Stimulated activated CD8-positive, alpha-beta memory T cell treated with anti-CD3 and anti-CD28 coated beads, Interleukin-7, amount 100 ng/mL, for 24 hours (primary cell): ENCODE data around the gene CERK.
"Not testable (repeated sequence)": the region's sequence is repeated elsewhere in the genome, so short reads cannot be mapped to it uniquely, and the experiment has no call there.

ENCODE experiments used
- DNase-seq: peaks from one replicate; pipeline ENCODE4 v3.0.0-alpha.2; 2020; ENCODE audit warnings: low read depth

CERK gene

DNA sequence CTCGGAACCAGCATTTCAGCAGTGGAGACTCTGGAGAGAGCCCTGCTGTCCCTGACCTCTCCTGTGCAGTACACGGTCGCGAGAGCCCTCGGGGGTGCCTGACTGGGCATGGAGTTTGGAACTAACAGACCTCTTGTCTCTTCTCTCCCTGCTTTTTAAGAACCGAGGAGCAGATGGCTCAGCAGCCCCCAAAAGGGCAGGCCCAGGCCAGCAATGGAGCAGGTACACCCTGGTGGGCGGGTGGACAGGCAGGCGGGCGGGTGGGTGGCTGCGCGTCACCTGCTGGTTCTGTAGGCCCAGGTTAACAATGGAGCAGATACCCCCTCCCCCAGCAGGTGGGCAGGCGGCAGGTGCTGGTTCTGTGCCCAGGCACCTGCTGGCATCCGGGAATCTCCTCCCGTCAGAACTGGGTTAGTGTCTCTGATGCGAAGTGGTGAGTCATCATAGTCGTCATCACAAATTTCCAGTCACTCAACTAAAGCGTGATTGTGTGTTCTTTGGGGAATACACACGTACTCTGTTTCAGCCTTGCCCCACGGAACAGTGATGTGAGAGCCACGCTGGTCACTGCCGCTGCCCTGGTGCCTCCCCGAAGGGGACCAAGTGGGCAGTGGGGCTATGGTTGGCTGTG is 76.7 kb downstream of the CERK start:
- no peak for DNase-seq

DNA sequence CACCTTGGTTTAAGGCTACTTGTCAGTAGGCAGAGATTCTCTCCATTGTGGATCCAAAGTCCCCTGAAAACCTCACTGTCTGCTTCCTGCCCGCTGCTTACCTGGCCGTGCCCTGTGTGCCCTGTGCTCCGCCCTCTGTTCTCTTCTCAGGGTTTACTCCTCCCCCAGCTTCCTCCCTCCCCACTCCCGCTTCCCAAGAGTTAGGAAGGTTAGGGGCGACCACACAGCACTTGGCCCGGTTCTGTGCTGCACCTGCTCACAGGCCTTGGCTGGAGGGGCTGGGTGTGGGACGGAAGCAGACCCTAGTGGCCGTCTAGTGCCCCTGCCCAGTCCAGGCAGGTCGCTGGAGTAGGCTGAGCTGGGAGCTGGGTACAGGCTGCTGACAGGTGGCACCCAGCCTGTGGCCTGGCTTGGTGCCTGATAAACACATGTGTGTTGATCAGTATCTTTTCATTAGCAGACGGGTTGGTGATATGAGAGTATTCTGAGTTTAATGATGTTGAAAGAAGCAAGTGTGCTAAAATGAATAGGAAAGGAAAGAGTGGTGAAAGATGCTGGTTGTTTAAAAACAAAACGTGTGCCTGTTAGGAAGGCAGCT is 77.3 kb downstream of the CERK start:
- DNase-seq, result no peak

DNA sequence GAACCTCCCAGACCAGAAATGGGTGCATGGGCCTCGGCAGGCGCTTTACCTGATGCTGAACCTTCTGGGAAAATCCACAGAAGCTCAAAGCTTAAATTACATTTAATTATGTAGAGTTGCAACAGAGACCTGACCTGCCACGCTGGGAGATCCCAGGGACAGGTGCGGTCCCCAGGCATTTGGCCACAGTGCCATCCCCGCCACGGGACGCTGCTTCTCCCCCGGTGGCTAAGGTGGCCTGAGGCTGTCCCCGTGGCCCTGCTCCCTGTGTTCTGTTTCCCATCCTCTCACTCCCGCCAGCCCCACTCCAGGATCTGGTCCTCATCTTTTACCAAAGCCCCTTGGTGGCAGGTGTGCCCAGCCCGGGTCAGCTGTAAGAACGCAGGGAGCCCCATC is 78.3 kb downstream of the CERK start:
- DNase-seq, result no peak

DNA sequence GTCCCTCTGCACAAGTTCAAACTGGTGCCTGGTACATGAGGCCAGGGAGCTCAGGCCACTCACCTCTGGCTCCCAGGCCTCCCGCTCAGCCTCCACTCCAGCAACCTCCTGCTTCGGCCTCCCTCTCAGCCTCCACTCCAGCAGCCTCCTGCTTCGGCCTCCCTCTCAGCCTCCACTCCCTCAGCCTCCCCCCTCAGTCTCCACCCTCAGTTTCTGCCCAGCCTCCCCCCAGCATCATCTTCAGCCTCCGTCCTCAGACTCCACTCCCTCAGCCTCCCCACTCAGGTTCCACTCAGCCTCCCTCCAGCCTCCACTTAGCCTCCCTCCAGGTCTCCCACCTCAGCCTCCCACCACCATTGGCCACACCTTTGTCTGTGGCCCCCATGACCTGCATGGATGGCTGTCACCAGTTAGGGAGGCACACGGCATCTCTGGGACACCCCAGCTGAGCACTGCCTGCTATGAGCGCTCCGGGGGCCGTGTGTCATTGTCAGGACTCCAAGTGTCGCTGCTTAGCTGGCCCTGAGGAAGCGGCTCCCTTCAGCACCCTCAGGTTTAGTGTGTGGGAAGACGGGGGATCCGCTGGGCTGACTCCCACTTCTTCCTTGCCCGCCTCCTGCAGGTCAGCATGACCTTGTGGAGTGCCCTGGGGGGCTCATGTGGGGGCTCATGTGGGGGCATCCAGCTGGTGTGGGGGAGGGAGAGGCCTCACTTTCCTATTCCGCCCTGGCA is 78.8 kb downstream of the CERK start:
- DNase-seq, result no peak

DNA sequence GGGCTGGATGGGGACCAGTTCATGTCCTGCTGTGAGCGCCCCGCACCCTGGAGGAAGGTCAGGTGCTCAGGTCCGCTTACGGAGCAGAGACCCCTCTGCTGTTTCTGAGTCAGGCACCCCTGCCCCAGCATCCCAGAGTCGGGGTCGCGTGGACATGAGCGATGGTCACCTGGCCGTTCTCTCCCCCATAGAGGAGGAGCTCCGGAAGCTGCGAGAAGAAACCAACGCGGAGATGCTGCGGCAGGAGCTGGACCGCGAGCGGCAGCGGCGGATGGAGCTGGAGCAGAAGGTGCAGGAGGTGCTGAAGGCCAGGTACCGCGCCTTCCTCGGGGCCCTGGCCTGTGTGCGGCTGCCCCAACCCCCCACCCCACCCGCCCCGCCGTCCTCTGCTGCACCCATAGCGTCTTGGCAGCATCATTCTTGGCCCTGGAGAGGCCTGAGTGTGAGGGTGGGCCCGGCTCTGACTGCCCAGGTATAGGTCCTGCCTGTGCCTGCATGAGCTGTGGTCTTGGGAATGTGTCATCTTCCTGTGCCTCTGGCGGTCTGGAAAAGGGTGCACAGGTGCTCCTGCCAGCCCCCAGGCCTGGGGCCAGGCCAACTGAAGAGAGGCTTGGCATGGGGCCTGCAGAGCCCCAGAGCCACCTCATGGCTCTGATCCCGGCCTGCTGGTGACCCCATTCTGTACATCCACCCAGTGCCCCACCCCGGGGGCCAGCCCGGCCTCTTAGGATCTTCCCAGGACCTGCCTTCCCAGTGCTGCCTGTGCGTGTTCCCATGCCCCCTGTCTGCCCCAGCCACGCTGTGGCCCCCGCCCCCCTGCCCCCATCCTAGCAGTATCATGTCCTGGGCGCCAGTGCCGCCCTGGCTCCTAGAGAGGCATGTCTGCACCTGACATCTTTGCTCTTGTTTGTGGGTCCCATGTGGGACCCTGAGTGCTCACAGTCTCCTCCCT is 79.8 kb downstream of the CERK start:
- no peak for DNase-seq

DNA sequence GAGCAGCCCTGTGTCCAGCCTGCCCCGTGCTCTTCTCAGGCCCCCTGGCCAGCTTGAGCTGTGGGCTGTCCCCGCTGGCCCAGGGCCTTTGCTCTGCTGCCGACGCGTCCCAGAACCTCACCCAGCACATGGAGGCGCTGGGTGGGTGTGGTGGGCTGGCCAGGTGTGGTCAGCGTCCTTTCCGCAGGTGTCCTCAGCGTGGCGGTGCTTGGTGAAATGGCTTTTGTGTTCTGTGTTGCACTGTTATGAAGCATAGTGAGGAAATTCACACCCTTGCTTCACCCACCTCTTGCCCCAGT is 80.4 kb downstream of the CERK start:
- DNase-seq, result no peak

DNA sequence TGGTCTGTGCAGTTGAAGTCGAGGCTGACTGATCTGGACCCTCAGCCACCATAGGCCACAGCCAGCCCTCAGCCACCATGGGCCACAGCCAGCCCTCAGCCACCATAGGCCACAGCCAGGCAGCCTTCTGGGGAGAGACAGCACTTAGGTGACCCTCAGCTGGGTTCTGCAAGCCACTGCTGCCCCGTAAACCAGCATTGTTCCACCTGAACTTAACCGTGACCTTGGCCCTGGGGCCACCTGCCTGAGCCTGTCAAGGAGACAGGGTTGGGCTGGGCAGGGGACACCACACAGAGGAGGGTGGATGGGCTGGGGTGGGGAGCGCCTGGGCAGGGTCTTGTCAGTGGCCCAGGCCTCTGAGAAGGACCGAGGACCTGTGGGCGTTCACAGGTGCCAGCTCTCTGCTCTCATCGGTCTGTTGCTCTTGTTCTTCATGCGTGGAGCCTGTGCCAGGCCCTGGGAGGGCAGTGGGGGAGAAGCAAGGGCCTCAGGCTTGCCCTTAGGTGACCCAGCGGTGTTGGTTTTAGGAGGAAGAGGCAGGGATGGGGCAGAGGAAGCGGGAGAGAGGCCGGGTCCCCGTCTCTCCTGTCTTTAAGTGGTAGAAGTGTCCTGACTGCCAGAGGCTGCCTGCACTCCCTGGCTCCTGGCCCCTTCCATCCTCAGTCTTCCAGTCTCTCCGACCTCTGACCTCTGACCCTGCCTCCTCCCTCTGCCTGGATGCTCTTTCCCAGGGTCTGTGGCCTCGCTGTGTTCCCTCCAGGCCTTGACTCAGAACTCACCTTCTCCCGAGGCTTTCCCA is 81.0 kb downstream of the CERK start:
- DNase-seq, result no peak

DNA sequence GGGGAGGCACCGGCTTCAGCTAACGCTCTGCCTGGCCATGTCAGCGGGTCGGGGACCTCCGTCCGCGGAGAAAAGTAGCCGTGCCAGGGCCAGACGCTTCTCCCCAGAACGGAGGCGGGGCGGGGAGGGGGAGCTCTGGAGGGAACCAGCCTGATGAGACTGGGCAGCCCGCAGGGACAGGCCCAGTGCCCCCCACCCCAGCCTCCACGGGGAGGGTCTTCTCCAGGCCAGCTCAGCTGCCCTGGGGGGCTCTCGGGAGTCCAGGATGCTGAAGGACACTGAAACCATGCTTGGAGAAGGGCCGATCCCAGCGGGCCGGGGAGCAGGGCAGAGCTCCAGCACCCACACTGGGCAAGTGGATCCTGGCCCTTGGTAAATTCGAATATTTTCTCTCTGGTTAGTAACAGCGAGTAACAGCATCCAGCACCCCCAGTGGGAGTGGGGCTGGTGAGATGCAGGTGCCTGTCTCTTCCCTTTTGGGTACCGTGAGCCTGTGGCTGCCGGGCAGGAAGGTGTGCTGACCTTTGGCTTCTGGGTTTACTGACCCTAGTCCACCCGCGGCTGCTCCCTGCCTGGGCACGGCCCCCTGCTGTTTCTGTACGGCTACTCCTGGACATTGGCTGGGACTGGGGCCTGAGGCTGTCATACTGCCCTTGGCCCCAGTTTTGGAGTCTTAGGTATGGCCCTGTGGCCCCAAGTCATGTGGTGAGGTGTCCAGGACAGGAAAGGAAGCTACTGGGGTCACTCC is 82.0 kb downstream of the CERK start:
- DNase-seq, result no peak

DNA sequence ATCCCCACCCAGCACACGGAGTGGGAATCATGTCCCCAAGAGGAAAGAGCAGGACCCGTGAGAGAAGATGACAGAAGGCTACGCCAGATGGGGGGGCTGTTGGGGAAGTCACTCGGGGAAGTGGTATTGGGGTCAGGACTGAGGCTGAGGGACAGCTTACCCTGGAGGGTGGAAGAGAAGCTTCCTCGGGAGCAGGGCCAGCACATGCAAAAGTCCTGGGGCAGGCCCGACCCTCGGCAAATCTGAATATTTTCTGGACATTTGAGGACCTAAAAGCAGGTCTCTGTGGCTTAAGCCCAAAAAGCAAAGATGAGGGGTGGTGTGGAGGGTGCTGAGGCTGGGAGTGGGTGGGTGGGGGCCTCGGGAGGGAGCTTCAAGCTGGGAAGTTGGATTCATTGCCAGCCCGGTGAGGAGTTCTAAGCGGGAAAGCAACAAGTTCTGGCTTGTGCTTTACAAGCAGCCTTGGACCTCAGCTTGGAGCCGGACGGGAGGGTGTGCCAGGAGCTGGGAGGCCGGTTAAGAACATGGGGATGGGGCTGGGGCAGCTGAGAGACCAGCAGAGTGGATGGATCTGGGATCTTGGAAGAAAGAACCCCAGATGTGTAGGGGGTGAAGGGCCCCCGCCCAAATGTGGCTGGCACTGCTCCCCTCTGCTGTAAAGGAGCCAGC is 83.0 kb downstream of the CERK start:
- no peak for DNase-seq

DNA sequence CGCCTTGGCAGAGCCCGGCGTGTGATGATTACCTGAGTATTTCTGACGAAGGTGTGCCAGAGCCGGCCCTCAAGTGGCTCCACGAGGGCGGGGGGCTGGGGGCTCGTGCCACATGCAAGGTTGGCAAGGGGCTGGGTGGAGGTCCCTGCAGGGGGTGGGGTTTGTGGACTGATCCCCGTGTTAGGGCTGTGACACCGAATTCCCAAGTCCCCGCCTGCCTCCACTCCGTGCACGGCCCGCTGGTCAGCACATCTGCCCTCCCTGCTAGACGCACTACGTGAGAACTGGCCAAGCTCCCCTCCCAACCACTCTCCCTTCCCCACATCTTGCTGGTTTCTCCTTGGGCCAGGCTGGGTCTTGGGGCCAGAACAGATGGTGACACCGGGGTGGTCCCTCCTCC is 83.6 kb downstream of the CERK start:
- no peak for DNase-seq

DNA sequence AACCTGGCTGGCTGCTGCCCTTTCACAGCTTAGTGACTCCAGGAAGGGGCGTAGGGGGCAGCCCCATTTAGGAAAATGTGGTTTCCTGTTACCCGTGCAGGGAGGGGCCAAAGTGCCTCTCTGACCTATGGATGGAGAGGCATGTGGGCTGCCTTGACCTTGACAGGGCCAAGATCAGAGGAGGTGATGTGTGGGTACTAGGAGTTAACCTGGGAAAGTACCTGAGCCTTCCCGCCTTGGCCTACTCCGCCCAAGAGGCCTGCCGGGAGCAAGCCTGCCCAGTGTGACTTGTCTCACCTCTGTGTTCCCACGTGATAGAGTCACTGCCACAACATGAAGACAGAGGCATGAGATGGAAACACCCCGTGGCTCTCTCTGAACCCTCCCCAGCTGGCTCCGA is 84.5 kb downstream of the CERK start:
- no peak for DNase-seq

DNA sequence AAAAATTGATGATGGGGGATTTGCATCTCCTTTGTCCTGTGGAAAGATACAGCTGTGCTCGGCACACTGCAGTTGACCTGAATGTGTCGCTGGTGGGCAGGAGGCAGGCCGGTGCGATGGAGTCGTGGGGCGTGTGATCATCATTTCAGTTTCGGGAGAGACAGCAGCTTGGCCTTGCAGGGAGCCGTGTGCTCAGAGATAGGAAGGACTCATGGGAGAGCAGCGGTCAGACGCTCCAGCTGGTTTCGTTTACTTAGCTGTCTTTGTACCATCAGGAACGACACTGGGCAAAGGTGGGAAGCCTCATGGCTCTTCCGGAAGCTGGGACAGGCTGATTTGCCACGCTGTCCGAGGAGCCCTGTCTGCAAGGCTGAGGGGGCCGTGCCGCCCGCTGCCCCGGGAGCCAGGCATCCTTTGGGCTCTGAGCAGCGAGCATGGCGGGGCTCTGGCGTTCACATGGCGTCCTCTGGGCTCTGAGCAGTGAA is 85.2 kb downstream of the CERK start:
- no peak for DNase-seq

DNA sequence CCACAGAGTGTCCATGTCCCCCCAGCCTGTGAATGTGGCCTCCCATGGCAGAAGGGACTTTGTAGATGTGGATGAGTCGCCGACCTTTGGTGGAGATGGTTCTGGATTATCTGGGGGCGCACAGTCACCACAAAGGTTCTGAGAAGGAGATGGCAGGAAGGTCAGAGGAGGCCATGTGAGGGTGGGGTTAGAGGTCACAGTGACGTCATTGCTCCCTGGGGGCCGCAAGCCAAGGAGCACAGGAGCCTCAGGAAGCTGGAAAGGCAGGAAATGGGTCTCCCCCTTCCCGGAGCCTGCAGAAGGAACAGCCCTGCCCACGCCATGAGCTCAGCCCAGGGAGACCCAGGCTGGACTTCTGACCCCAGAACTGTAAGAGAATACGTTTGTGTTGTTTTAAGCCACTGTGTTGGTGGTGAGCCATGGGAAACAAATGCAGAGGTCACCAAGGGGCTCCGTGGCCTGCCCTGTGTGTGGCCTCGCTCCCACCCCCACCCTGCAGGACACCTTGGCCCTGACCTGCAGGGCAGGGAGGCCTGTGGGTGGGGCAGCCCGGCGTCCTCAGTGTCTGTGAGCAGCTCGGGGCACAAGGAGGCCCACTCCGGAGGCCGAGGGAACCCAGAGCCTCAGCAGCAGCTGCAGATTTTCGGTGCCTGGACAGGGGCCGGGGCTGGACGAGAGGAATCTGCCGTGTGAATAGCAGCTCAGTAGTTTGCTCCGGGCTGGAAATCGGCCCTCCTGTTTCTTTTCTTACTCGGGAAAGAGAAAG is 85.8 kb downstream of the CERK start:
- no peak for DNase-seq

DNA sequence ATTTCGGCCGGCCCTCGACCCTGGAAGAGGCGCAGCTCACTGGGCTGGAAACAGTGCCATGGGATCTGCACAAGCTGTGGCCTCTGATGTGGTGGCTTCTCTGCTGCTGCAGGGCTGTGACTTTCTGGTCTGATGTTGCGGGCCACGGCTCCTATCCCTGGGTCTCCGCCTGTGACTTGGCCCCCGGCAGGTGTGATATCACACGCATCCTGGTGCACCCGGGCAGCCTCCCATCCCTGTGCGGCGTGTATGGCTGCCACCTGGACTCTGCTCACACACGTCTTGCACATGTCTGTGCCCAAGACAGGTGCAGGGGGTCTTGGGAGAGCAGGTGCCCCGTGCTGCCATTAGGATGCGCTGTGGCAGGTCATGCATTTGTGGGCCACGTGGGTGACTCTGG is 86.7 kb downstream of the CERK start:
- DNase-seq, result no peak

DNA sequence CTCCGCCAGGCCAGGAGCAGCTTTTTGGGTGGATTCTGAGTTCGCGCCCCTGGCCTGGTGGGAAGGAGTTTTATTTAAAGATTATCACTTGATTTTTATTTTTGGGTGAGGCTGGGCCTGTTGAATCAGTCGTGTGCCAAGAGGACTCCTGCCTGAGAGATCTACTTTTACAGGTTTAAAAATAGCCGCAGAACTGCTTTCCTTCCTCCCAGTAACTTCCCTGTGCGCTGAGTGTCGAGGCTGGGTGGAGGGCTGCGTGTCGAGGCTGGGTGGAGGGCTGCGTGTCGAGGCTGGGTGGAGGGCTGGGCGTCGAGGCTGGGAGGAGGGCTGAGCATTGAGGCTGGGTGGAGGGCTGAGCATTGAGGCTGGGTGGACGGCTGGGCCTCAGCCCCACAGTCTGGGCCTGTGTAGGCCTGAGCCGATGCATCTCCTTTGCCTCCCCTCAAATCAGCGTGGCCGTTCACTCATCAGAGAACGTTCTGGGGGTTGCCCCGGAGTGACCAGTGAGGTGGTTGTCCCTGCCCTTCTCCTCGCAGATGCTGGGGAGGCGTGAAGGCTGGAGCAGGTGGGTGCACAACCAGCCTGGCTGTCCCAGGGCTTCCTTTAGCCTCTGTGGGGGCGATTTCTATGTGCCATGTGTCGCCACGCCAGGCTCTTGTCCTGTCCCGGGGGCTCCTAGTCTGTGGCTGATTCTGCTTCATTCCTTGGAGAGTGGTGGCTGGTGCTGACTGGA is 87.8 kb downstream of the CERK start:
- DNase-seq, result no peak

DNA sequence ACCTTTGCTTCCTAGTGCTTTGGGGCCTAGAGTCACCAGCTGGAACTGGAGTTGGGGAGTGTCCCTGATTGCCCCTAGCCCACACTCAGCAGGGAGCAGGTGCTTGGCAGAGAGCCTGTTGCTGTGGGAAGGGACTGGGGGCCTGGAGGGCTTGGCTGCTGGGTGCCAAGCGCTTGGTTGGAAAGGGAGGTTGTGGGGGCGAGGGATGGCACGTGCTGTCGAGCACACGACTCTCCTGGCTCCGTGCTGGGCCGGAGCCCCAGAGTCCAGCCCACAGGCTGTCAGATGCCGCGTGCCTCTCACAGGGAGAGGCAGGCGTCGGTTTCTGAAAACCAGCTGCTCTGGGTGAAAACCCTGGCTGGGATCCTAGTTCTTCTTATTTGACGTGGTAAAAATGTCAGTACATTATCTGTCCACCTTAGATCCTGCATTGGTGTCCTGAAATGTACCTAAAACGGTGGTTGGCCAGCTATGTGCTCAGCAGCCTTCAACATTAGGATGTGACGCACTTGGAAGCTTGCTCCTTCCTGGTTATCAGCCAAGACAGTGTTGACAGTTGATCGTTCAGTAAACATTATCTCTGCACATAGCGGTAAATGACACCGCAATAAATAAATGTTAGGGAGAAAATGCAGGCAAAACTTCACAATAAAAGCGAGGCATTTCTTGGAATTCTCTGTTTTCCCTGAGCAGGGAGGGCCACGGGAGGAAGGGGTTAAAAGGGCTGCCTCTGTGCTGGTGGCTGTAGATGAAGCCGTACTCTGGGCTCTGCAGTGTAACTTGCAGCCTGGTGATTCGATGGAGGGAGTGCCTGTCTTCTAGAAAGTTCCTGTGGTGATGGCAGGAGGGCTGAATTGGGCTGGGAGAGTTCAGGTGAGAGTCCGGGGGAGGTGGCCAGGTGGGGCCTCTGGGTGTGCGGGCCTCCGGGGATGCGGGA is 88.6 kb downstream of the CERK start:
- no peak for DNase-seq

DNA sequence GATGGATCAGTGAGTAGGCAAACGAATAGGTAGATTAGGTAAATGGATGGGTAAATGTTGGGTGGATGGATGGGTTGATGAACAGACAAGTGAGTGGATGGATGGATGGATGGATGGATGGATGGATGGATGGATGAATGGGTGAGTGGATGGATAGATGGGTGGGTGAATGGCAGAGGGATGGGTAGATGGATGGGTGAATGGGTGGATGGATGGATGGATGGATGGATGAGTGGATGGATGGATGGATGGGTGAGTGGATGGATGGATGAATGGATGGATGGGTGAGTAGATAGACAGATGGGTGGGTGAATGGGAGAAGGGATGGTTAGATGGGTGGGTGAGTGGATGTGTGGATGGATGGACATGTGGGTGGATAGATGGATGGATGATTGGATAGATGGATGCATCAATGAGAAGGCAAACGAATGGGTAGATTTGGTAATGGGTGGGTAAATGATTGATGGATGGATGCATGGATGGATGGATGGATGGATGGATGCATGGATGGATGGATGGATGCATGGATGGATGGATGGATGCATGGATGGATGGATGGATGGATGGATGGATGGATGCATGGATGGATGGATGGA is 89.7 kb downstream of the CERK start:
- not testable (repeated sequence) for DNase-seq
